Neural progenitor cell (in vitro differentiated cells): ENCODE data around the gene STAT3. TPM values are rescaled to one million over a fixed set of nuclear protein-coding genes. Genes with fewer than 3 reads are reported as not detected.

Source experiments
- DNase-seq: peaks from one replicate; pipeline ENCODE4 v3.0.0-alpha.2; 2016; ENCODE audit warnings: low spot score
- H2AFZ ChIP-seq: fragments of 200-600 bp; sonication (generic); replicated peaks from 2 replicates; pipeline ENCODE4 v1.6.1; 2016; ENCODE audit warnings: antibody characterized with exemption
- H3F3A ChIP-seq: fragments of 200-600 bp; sonication (generic); 2 replicates; pipeline ENCODE4 v1.6.1; 2016; ENCODE audit warnings: antibody characterized with exemption, low read depth
- H3K27ac ChIP-seq: fragments of 200-600 bp; sonication (generic); 2 replicates; pipeline ENCODE4 v1.5.1; 2016; ENCODE audit warnings: mild to moderate bottlenecking
- H3K27me3 ChIP-seq: fragments of 200-600 bp; sonication (generic); 2 replicates; pipeline ENCODE4 v1.6.1; 2016; ENCODE audit warnings: mild to moderate bottlenecking, moderate library complexity
- H3K36me3 ChIP-seq: fragments of 200-600 bp; sonication (generic); 2 replicates; pipeline ENCODE4 v1.5.1; 2016
- H3K4me1 ChIP-seq: fragments of 200-600 bp; sonication (generic); 2 replicates; pipeline ENCODE4 v1.6.1; 2016; ENCODE audit warnings: mixed run types
- H3K4me2 ChIP-seq: fragments of 200-600 bp; sonication (generic); 2 replicates; pipeline ENCODE4 v1.6.1; 2016
- H3K4me3 ChIP-seq: fragments of 200-600 bp; sonication (generic); 2 replicates; pipeline ENCODE4 v1.5.1; 2016
- H3K79me2 ChIP-seq: fragments of 200-600 bp; sonication (generic); 2 replicates; pipeline ENCODE4 v1.6.1; 2016; ENCODE audit warnings: low read depth
- H3K9ac ChIP-seq: fragments of 200-600 bp; sonication (generic); 2 replicates; pipeline ENCODE4 v1.6.1; 2016
- H3K9me3 ChIP-seq: fragments of 200-600 bp; sonication (generic); 2 replicates; pipeline ENCODE4 v1.5.1; 2016; ENCODE audit warnings: low read depth
- H4K20me1 ChIP-seq: fragments of 200-600 bp; sonication (generic); 2 replicates; pipeline ENCODE4 v1.6.1; 2016; ENCODE audit warnings: low read depth
- H3K27ac Mint-ChIP-seq: 3 replicates; pipeline ENCODE4 v1.8.0; 2021; ENCODE audit warnings: mixed read lengths
- H3K27me3 Mint-ChIP-seq: 2 replicates; pipeline ENCODE4 v1.8.0; 2022; ENCODE audit warnings: low read depth, mild to moderate bottlenecking, inconsistent platforms, moderate library complexity, mixed read lengths; ENCODE audit not compliant: insufficient read depth
- H3K36me3 Mint-ChIP-seq: 3 replicates; pipeline ENCODE4 v1.8.0; 2021; ENCODE audit warnings: mixed read lengths
- H3K4me1 Mint-ChIP-seq: 3 replicates; pipeline ENCODE4 v1.8.0; 2021; ENCODE audit warnings: mixed read lengths
- H3K4me3 Mint-ChIP-seq: 3 replicates; pipeline ENCODE4 v1.8.0; 2021; ENCODE audit warnings: mild to moderate bottlenecking, moderate library complexity, mixed read lengths
- H3K9me3 Mint-ChIP-seq: 3 replicates; pipeline ENCODE4 v1.8.0; 2020; ENCODE audit warnings: mixed read lengths
- CTCF ChIP-seq: fragments of 200-600 bp; sonication (generic); IDR thresholded peaks from 2 replicates; pipeline ENCODE4 v1.5.1; 2017; ENCODE audit warnings: antibody characterized with exemption, mild to moderate bottlenecking
- EZH2 ChIP-seq: fragments of 200-600 bp; sonication (generic); IDR thresholded peaks from 2 replicates; pipeline ENCODE4 v1.6.1; 2017; ENCODE audit warnings: antibody characterized with exemption, mild to moderate bottlenecking, moderate library complexity
- EZH2phosphoT487 ChIP-seq: fragments of 200-600 bp; sonication (generic); IDR thresholded peaks from 2 replicates; pipeline ENCODE4 v1.6.1; 2017; ENCODE audit warnings: antibody characterized with exemption
- total RNA-seq: library from RNA; depleted of rRNA; stranded (reverse); fragments of >200 nt; gene quantifications from 2 replicates; pipeline ENCODE4 v1.2.3, GENCODE V29; 2015; ENCODE audit warnings: low replicate concordance

Gene STAT3
- total RNA-seq, 1 donor from 2014 or later: 54.9 TPM

GRCh38 chr17:42386777-42387657 is 1.2 kb downstream of the STAT3 start:
- peaks cover 58% of the 10 kb centered on the region for H3K79me2 ChIP-seq
- H3K27ac ChIP-seq: no peak overlapping the region
- no peaks in the 10 kb centered on the region for H3K27me3 ChIP-seq
- no peak for DNase-seq
- peaks cover 19% of the 10 kb centered on the region for H3F3A ChIP-seq
- peak overlapping the region; percentile 87 for H3K9ac ChIP-seq
- no peaks in the 10 kb centered on the region for H3K36me3 ChIP-seq
- peak overlapping the region; percentile 80 for H3K4me2 ChIP-seq
- Mint-ChIP-seq H3K36me3 (peaks cover 6% of the 10 kb centered on the region), H3K27ac (no peak overlapping the region), H3K4me3 (peak overlapping the region; percentile 96), H3K27me3 (peaks cover 5% of the 10 kb centered on the region), H3K4me1 (peaks cover 23% of the 10 kb centered on the region), H3K9me3 (no peaks in the 10 kb centered on the region)
- H3K4me1 ChIP-seq: peaks cover 12% of the 10 kb centered on the region
- H3K9me3 ChIP-seq: no peaks in the 10 kb centered on the region
- H2AFZ ChIP-seq: no peak overlapping the region
- TF ChIP-seq CTCF (no peak), EZH2 (no peak), EZH2phosphoT487 (no peak)
- peak overlapping the region; percentile 84 for H3K4me3 ChIP-seq
- H4K20me1 ChIP-seq: peaks cover 15% of the 10 kb centered on the region

DNA sequence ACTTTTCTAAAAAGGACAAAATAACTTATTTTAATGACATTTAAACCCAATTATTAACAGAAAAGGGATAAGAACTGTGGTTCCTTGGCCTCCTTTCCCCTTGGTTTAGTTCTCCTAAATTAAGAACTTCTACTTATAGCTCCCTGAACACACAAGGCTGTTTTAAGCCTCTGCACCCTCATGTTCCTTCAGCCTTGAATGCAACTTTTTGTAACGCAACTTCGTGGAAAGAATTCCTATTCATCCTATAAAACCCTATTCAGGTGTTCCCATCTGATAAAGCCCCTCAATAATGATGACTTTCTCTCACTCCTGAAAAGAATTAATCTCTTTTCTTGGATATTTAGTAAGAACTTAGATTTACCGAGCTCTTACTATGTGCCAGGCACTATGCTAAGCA is 6.3 kb downstream of the STAT3 start:
- H3K36me3 Mint-ChIP-seq: peaks cover 8% of the 10 kb centered on the region
- H3F3A ChIP-seq: peaks cover 23% of the 10 kb centered on the region
- no peak overlapping the region for H3K4me3 ChIP-seq
- no peak for DNase-seq
- H3K27ac ChIP-seq: peak overlapping the region; percentile 34
- H3K27me3 Mint-ChIP-seq: no peaks in the 10 kb centered on the region
- H3K79me2 ChIP-seq: peaks cover 99% of the 10 kb centered on the region
- H3K4me1 Mint-ChIP-seq: peaks cover 20% of the 10 kb centered on the region
- no peaks in the 10 kb centered on the region for H3K36me3 ChIP-seq
- H3K27me3 ChIP-seq: no peaks in the 10 kb centered on the region
- no peaks in the 10 kb centered on the region for H3K9me3 ChIP-seq
- H3K9ac ChIP-seq: no peak overlapping the region
- H2AFZ ChIP-seq: no peak overlapping the region
- H3K4me3 Mint-ChIP-seq: no peak overlapping the region
- H3K27ac Mint-ChIP-seq: no peak overlapping the region
- peaks cover 18% of the 10 kb centered on the region for H4K20me1 ChIP-seq
- H3K4me2 ChIP-seq: no peak overlapping the region
- no peaks in the 10 kb centered on the region for H3K9me3 Mint-ChIP-seq
- TF ChIP-seq CTCF: no peak
- TF ChIP-seq EZH2: no peak
- TF ChIP-seq EZH2phosphoT487: no peak
- peaks cover 16% of the 10 kb centered on the region for H3K4me1 ChIP-seq

GRCh38 chr17:42380935-42381334 is 7.3 kb downstream of the STAT3 start:
- Histone ChIP-seq H3K79me2 (peaks cover 99% of the 10 kb centered on the region), H3K4me2 (no peak overlapping the region), H2AFZ (no peak overlapping the region), H3K27ac (no peak overlapping the region), H3K9ac (no peak overlapping the region), H3K4me1 (peaks cover 14% of the 10 kb centered on the region), H3K36me3 (no peaks in the 10 kb centered on the region), H3F3A (peaks cover 23% of the 10 kb centered on the region), H3K4me3 (no peak overlapping the region), H3K27me3 (no peaks in the 10 kb centered on the region), H4K20me1 (peaks cover 12% of the 10 kb centered on the region), H3K9me3 (no peaks in the 10 kb centered on the region)
- Mint-ChIP-seq H3K27me3 (no peaks in the 10 kb centered on the region), H3K4me3 (no peak overlapping the region), H3K4me1 (peaks cover 19% of the 10 kb centered on the region), H3K9me3 (no peaks in the 10 kb centered on the region), H3K36me3 (peaks cover 8% of the 10 kb centered on the region), H3K27ac (no peak overlapping the region)
- no peak for DNase-seq
- TF ChIP-seq CTCF: no peak
- TF ChIP-seq EZH2phosphoT487: no peak
- no peak for TF ChIP-seq EZH2
